Neural progenitor cell (in vitro differentiated cells): ENCODE measurements around the gene NGFR. TPM values are rescaled to one million over a fixed set of nuclear protein-coding genes. Genes with fewer than 3 reads are reported as not detected.

Source experiments
- DNase-seq: peaks from one replicate; pipeline ENCODE4 v3.0.0-alpha.2; 2016; ENCODE audit warnings: low spot score
- H2AFZ ChIP-seq: fragments of 200-600 bp; sonication (generic); replicated peaks from 2 replicates; pipeline ENCODE4 v1.6.1; 2016; ENCODE audit warnings: antibody characterized with exemption
- H3F3A ChIP-seq: fragments of 200-600 bp; sonication (generic); 2 replicates; pipeline ENCODE4 v1.6.1; 2016; ENCODE audit warnings: antibody characterized with exemption, low read depth
- H3K27ac ChIP-seq: fragments of 200-600 bp; sonication (generic); 2 replicates; pipeline ENCODE4 v1.5.1; 2016; ENCODE audit warnings: mild to moderate bottlenecking
- H3K27me3 ChIP-seq: fragments of 200-600 bp; sonication (generic); 2 replicates; pipeline ENCODE4 v1.6.1; 2016; ENCODE audit warnings: mild to moderate bottlenecking, moderate library complexity
- H3K36me3 ChIP-seq: fragments of 200-600 bp; sonication (generic); 2 replicates; pipeline ENCODE4 v1.5.1; 2016
- H3K4me1 ChIP-seq: fragments of 200-600 bp; sonication (generic); 2 replicates; pipeline ENCODE4 v1.6.1; 2016; ENCODE audit warnings: mixed run types
- H3K4me2 ChIP-seq: fragments of 200-600 bp; sonication (generic); 2 replicates; pipeline ENCODE4 v1.6.1; 2016
- H3K4me3 ChIP-seq: fragments of 200-600 bp; sonication (generic); 2 replicates; pipeline ENCODE4 v1.5.1; 2016
- H3K79me2 ChIP-seq: fragments of 200-600 bp; sonication (generic); 2 replicates; pipeline ENCODE4 v1.6.1; 2016; ENCODE audit warnings: low read depth
- H3K9ac ChIP-seq: fragments of 200-600 bp; sonication (generic); 2 replicates; pipeline ENCODE4 v1.6.1; 2016
- H3K9me3 ChIP-seq: fragments of 200-600 bp; sonication (generic); 2 replicates; pipeline ENCODE4 v1.5.1; 2016; ENCODE audit warnings: low read depth
- H4K20me1 ChIP-seq: fragments of 200-600 bp; sonication (generic); 2 replicates; pipeline ENCODE4 v1.6.1; 2016; ENCODE audit warnings: low read depth
- H3K27ac Mint-ChIP-seq: 3 replicates; pipeline ENCODE4 v1.8.0; 2021; ENCODE audit warnings: mixed read lengths
- H3K27me3 Mint-ChIP-seq: 2 replicates; pipeline ENCODE4 v1.8.0; 2022; ENCODE audit warnings: low read depth, mild to moderate bottlenecking, inconsistent platforms, moderate library complexity, mixed read lengths; ENCODE audit not compliant: insufficient read depth
- H3K36me3 Mint-ChIP-seq: 3 replicates; pipeline ENCODE4 v1.8.0; 2021; ENCODE audit warnings: mixed read lengths
- H3K4me1 Mint-ChIP-seq: 3 replicates; pipeline ENCODE4 v1.8.0; 2021; ENCODE audit warnings: mixed read lengths
- H3K4me3 Mint-ChIP-seq: 3 replicates; pipeline ENCODE4 v1.8.0; 2021; ENCODE audit warnings: mild to moderate bottlenecking, moderate library complexity, mixed read lengths
- H3K9me3 Mint-ChIP-seq: 3 replicates; pipeline ENCODE4 v1.8.0; 2020; ENCODE audit warnings: mixed read lengths
- EZH2 ChIP-seq: fragments of 200-600 bp; sonication (generic); IDR thresholded peaks from 2 replicates; pipeline ENCODE4 v1.6.1; 2017; ENCODE audit warnings: antibody characterized with exemption, mild to moderate bottlenecking, moderate library complexity
- EZH2phosphoT487 ChIP-seq: fragments of 200-600 bp; sonication (generic); IDR thresholded peaks from 2 replicates; pipeline ENCODE4 v1.6.1; 2017; ENCODE audit warnings: antibody characterized with exemption
- total RNA-seq: library from RNA; depleted of rRNA; stranded (reverse); fragments of >200 nt; gene quantifications from 2 replicates; pipeline ENCODE4 v1.2.3, GENCODE V29; 2015; ENCODE audit warnings: low replicate concordance
- TF ChIP-seq, protein P1 (sequence below): fragments of 200-600 bp; sonication (generic); IDR thresholded peaks from 2 replicates; pipeline ENCODE4 v1.5.1; 2017; ENCODE audit warnings: antibody characterized with exemption, mild to moderate bottlenecking

Gene NGFR
- total RNA-seq, 1 donor from 2014 or later, result 6.6 TPM

DNA sequence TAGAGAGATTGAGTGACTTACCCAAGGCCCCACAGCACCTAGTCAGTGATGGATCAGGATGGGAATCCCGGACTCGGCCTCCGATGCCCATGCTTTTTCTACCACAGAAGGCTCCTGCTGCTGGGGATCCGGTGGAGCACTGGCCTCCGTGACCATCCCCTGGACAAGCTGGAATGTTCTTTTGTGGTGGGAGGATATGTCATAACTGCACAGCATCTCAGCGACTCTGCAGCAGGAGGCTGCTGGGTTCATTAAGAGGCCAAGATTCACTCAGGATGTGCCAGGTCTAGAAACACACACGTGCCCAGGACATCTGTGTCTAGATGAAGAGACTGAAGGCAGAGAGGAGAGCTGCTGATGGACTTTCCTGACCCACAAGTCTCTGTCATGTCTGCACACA is 34.7 kb upstream of the NGFR start:
- Histone ChIP-seq H4K20me1 (no peaks in the 10 kb centered on the region), H3K36me3 (no peaks in the 10 kb centered on the region), H2AFZ (no peak overlapping the region), H3F3A (no peaks in the 10 kb centered on the region), H3K9me3 (no peaks in the 10 kb centered on the region), H3K79me2 (no peaks in the 10 kb centered on the region), H3K4me1 (no peaks in the 10 kb centered on the region), H3K9ac (no peak overlapping the region), H3K27me3 (peaks cover 2% of the 10 kb centered on the region), H3K27ac (no peak overlapping the region), H3K4me3 (no peak overlapping the region), H3K4me2 (no peak overlapping the region)
- Mint-ChIP-seq H3K36me3 (no peaks in the 10 kb centered on the region), H3K4me1 (no peaks in the 10 kb centered on the region), H3K27ac (no peak overlapping the region), H3K4me3 (no peak overlapping the region), H3K9me3 (peaks cover 10% of the 10 kb centered on the region), H3K27me3 (peaks cover 15% of the 10 kb centered on the region)
- DNase-seq, result no peak
- TF ChIP-seq EZH2 (no peak), EZH2phosphoT487 (no peak)
- TF ChIP-seq, protein P1, sequence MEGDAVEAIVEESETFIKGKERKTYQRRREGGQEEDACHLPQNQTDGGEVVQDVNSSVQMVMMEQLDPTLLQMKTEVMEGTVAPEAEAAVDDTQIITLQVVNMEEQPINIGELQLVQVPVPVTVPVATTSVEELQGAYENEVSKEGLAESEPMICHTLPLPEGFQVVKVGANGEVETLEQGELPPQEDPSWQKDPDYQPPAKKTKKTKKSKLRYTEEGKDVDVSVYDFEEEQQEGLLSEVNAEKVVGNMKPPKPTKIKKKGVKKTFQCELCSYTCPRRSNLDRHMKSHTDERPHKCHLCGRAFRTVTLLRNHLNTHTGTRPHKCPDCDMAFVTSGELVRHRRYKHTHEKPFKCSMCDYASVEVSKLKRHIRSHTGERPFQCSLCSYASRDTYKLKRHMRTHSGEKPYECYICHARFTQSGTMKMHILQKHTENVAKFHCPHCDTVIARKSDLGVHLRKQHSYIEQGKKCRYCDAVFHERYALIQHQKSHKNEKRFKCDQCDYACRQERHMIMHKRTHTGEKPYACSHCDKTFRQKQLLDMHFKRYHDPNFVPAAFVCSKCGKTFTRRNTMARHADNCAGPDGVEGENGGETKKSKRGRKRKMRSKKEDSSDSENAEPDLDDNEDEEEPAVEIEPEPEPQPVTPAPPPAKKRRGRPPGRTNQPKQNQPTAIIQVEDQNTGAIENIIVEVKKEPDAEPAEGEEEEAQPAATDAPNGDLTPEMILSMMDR, result no peak

DNA sequence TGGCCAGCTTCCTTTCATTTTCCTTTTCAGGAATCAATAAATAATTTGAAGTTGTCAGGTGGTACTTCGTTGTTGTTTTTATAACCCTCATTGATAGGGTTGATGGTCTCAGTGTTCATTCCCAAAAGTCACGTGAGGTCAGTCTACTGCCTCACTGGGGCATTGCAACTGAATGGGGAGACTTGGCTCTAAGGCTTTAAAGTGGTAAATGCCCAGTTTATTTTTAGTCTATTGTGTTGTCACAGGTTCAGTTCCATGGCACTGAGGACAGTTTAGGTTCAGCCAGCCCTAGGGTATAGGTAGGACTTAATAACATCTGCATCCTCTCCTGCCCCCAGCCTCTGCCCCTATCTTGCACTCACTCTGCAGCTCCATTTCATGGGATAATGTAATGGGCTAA is 33.5 kb upstream of the NGFR start:
- Histone ChIP-seq H3F3A (no peaks in the 10 kb centered on the region), H3K9ac (no peak overlapping the region), H2AFZ (no peak overlapping the region), H3K36me3 (no peaks in the 10 kb centered on the region), H3K9me3 (no peaks in the 10 kb centered on the region), H3K4me2 (no peak overlapping the region), H3K27me3 (peaks cover 2% of the 10 kb centered on the region), H3K79me2 (no peaks in the 10 kb centered on the region), H4K20me1 (no peaks in the 10 kb centered on the region), H3K4me1 (no peaks in the 10 kb centered on the region), H3K27ac (no peak overlapping the region), H3K4me3 (no peak overlapping the region)
- Mint-ChIP-seq H3K9me3 (peaks cover 10% of the 10 kb centered on the region), H3K36me3 (no peaks in the 10 kb centered on the region), H3K4me1 (no peaks in the 10 kb centered on the region), H3K4me3 (no peak overlapping the region), H3K27me3 (peaks cover 15% of the 10 kb centered on the region), H3K27ac (no peak overlapping the region)
- no peak for DNase-seq
- no peak for TF ChIP-seq EZH2
- TF ChIP-seq, protein P1, result no peak
- no peak for TF ChIP-seq EZH2phosphoT487

DNA sequence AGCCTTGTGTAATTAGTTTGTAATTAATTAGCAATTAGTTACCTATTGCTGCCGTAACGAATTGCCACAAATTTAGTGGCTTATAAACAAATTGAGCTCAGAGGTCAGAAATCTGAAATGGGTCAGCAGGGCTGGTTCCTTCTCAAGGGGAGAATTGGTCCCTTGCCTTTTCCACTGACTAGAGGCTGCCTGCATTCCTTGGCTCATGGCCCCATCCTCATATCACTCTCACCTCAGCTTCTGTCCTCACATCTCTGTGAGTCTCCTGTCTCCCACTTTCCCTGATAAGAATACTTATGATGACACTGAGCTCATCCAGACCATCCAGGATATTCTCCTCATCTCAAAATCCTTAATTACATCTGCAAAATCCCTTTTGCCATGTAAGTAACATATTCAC is 31.0 kb upstream of the NGFR start:
- Histone ChIP-seq H3K36me3 (no peaks in the 10 kb centered on the region), H3K9me3 (no peaks in the 10 kb centered on the region), H3K4me1 (no peaks in the 10 kb centered on the region), H3K4me3 (no peak overlapping the region), H4K20me1 (no peaks in the 10 kb centered on the region), H3K4me2 (no peak overlapping the region), H3K27me3 (peaks cover 20% of the 10 kb centered on the region), H3K9ac (no peak overlapping the region), H2AFZ (no peak overlapping the region), H3F3A (peaks cover 1% of the 10 kb centered on the region), H3K27ac (no peak overlapping the region), H3K79me2 (no peaks in the 10 kb centered on the region)
- H3K4me3 Mint-ChIP-seq, result no peak overlapping the region
- no peaks in the 10 kb centered on the region for H3K36me3 Mint-ChIP-seq
- H3K27ac Mint-ChIP-seq, result no peak overlapping the region
- H3K4me1 Mint-ChIP-seq, result no peaks in the 10 kb centered on the region
- peaks cover 25% of the 10 kb centered on the region for H3K27me3 Mint-ChIP-seq
- peaks cover 10% of the 10 kb centered on the region for H3K9me3 Mint-ChIP-seq
- TF ChIP-seq EZH2, result no peak
- TF ChIP-seq EZH2phosphoT487, result no peak
- TF ChIP-seq, protein P1, result no peak
- DNase-seq, result no peak
